ENCODE data around the gene PDCD7. TPM values are rescaled to one million over a fixed set of nuclear protein-coding genes. Genes with fewer than 3 reads are reported as not detected.
"Not testable (repeated sequence)": the region's sequence is repeated elsewhere in the genome, so short reads cannot be mapped to it uniquely, and the experiment has no call there.

PDCD7 gene
- total RNA-seq, 2 experiments from 2014 or later = 33.8 to 35.1 TPM

GRCh38 chr15:65077291-65077980, 56.2 kb downstream of the PDCD7 start:
- intact Hi-C loops (cut with micrococcal nuclease) = loop anchor here (5.0 kb wide), 1 partner anchor 45 kb away; no protein-coding TSS in a partner anchor
- no peak for TF ChIP-seq CTCF (IDR thresholded peaks at IDR 0.05)
- ChIA-PET POLR2A (no interaction called here), CTCF (interaction anchor here (0.8 to 5.4 kb wide), 10 partner anchors 9 to 46 kb away, joined by 3 to 37 read pairs (median 4); no protein-coding TSS in a partner anchor)
- no peaks in the 10 kb centered on the region for H3K9me3 Mint-ChIP-seq
- H3K36me3 Mint-ChIP-seq (ENCODE audit: low read depth) = no peaks in the 10 kb centered on the region
- H3K27ac Mint-ChIP-seq = no peak overlapping the region
- DNase-seq (no peak), ATAC-seq (no peak)
- peaks cover 15% of the 10 kb centered on the region for H3K4me1 Mint-ChIP-seq (ENCODE audit: low read depth)
- peaks cover 31% of the 10 kb centered on the region for H3K27me3 Mint-ChIP-seq
- no peak overlapping the region for H3K4me3 Mint-ChIP-seq

- ATAC-seq = no peak
- TF ChIP-seq CTCF (IDR thresholded peaks at IDR 0.05) = no peak
- POLR2A ChIA-PET = no interaction called here
- CTCF ChIA-PET = interaction anchor here (0.8 to 5.4 kb wide), 7 partner anchors 8 to 46 kb away, joined by 3 to 37 read pairs (median 4); no protein-coding TSS in a partner anchor
- Mint-ChIP-seq H3K4me1 (ENCODE audit: low read depth) (peaks cover 8% of the 10 kb centered on the region), H3K9me3 (no peaks in the 10 kb centered on the region), H3K4me3 (no peak within 1 kb of the TSS), H3K27ac (no peak within 1 kb of the TSS), H3K27me3 (peaks cover 26% of the 10 kb centered on the region), H3K36me3 (ENCODE audit: low read depth) (no peaks in the 10 kb centered on the region)
- intact Hi-C loops (cut with micrococcal nuclease) = loop anchor here (5.0 kb wide), 1 partner anchor 44 kb away; no protein-coding TSS in a partner anchor
- DNase-seq = no peak
These were observed 56.9 kb downstream of the PDCD7 start, which contains the start of gene KBTBD13 for GRCh38 chr15:65076486-65077290. Gene KBTBD13, plus strand, starts transcription at chr15:65076746. Its CDS starts 70 bp downstream, at chr15:65076816.

GRCh38 chr15:65075607-65076395, 57.8 kb downstream of the PDCD7 start:
- ATAC-seq; H3K36me3 Mint-ChIP-seq (ENCODE audit: low read depth); POLR2A ChIA-PET; H3K4me1 Mint-ChIP-seq (ENCODE audit: low read depth); DNase-seq; H3K9me3 Mint-ChIP-seq; H3K27ac Mint-ChIP-seq; H3K4me3 Mint-ChIP-seq: not testable (repeated sequence)
- intact Hi-C loops (cut with micrococcal nuclease) = loop anchor here (5.0 kb wide), 1 partner anchor 44 kb away; no protein-coding TSS in a partner anchor
- CTCF ChIA-PET = interaction anchor here (1.1 to 5.4 kb wide), 4 partner anchors 11 to 45 kb away, joined by 3 to 37 read pairs (median 4); no protein-coding TSS in a partner anchor
- H3K27me3 Mint-ChIP-seq = peaks cover 24% of the 10 kb centered on the region

- H3K9me3 Mint-ChIP-seq; POLR2A ChIA-PET; H3K4me1 Mint-ChIP-seq (ENCODE audit: low read depth); ATAC-seq; H3K4me3 Mint-ChIP-seq; DNase-seq; H3K27ac Mint-ChIP-seq; H3K36me3 Mint-ChIP-seq (ENCODE audit: low read depth): not testable (repeated sequence)
- CTCF ChIA-PET = interaction anchor here (1.3 to 1.4 kb wide), 3 partner anchors 9 to 41 kb away, joined by 3 to 4 read pairs (median 4); no protein-coding TSS in a partner anchor
- intact Hi-C loops (cut with micrococcal nuclease) = loop anchor here (5.0 kb wide), 1 partner anchor 43 kb away; no protein-coding TSS in a partner anchor
- peaks cover 22% of the 10 kb centered on the region for H3K27me3 Mint-ChIP-seq
These were observed 58.7 kb downstream of the PDCD7 start for GRCh38 chr15:65074946-65075345.

GRCh38 chr15:65072617-65073016, 61.0 kb downstream of the PDCD7 start:
- DNase-seq = no peak
- TF ChIP-seq CTCF (IDR thresholded peaks at IDR 0.05) = no peak
- CTCF ChIA-PET = interaction anchor here (1.0 to 1.4 kb wide), 2 partner anchors 11 to 13 kb away, joined by 3 to 4 read pairs; no protein-coding TSS in a partner anchor
- no peaks in the 10 kb centered on the region for H3K9me3 Mint-ChIP-seq
- H3K36me3 Mint-ChIP-seq (ENCODE audit: low read depth) = no peaks in the 10 kb centered on the region
- peaks cover 4% of the 10 kb centered on the region for H3K4me1 Mint-ChIP-seq (ENCODE audit: low read depth)
- POLR2A ChIA-PET = interaction anchor here (1.1 kb wide), 1 partner anchor 34 kb away, joined by 3 read pairs; no protein-coding TSS in a partner anchor
- no peak overlapping the region for H3K27ac Mint-ChIP-seq
- no peak for ATAC-seq
- intact Hi-C loops (cut with micrococcal nuclease) = no loop called here
- H3K4me3 Mint-ChIP-seq = no peak overlapping the region
- peaks cover 13% of the 10 kb centered on the region for H3K27me3 Mint-ChIP-seq

Data from activated CD8-positive, alpha-beta T cell treated with anti-CD3 and anti-CD28 coated beads for 36 hours (primary cell).